GM12878 (cell line): ENCODE measurements around the gene CHCHD6. TPM values are rescaled to one million over a fixed set of nuclear protein-coding genes. Genes with fewer than 3 reads are reported as not detected.

ENCODE experiments used
- ATAC-seq: fragments of 200-7000 bp; cut with Tn5 transposase; 3 replicates; pipeline ENCODE4 v1.9.1; 2020; ENCODE audit warnings: mild to moderate bottlenecking, moderate library complexity
- BruUV-seq: library from RNA; stranded (reverse); fragments of 400-500 nt; replicated peaks from 2 replicates; lab custom pipeline; 2021; lab: Mats Ljungman, UMichigan
- CTCF ChIA-PET: fragments of 300-600 bp; sonication (Branson Sonifier 250); formaldehyde crosslinking; extraction: SDS; loops from one replicate; lab custom pipeline; 2021; ENCODE audit warnings: inconsistent platforms; lab: Yijun Ruan, JAX
- POLR2A ChIA-PET: fragments of 350-600 bp; formaldehyde crosslinking; extraction: SDS; loops from one replicate; lab custom pipeline; 2021; ENCODE audit warnings: inconsistent platforms; lab: Charles Lee
- RAD21 ChIA-PET: fragments of 300-600 bp; sonication (Branson Sonifier 250); formaldehyde crosslinking; loops from one replicate; lab custom pipeline; 2023; ENCODE audit warnings: antibody characterized with exemption; ENCODE audit not compliant: unreplicated experiment; lab: Charles Lee
- SMC1A ChIA-PET: fragments of 300-600 bp; sonication (Branson Sonifier 250); formaldehyde crosslinking; loops from one replicate; lab custom pipeline; 2023; ENCODE audit not compliant: unreplicated experiment, uncharacterized antibody; lab: Charles Lee
- DNase-seq: peaks from one replicate; pipeline ENCODE4 v3.0.0-alpha.2; 2011; ENCODE audit warnings: low read depth, low spot score
- FAIRE-seq: peaks from 3 replicates; lab custom pipeline; 2011; peaks lifted over from hg19 to GRCh38; lab: Jason Lieb, UNC
- H2AFZ ChIP-seq: 2 replicates; pipeline ENCODE4 v1.6.0; 2011; ENCODE audit warnings: low read depth, low read length, control low read depth; ENCODE audit not compliant: control insufficient read depth
- H3K27ac ChIP-seq: 2 replicates; pipeline ENCODE4 v1.5.1; 2011; ENCODE audit warnings: control low read depth; ENCODE audit not compliant: control insufficient read depth, insufficient read depth
- H3K27me3 ChIP-seq, 2 experiments: replicated peaks in 1 of 2; 2 replicates each; pipeline versions ENCODE4 v1.6.0 to v1.6.1; 2011; ENCODE audit warnings: low read length in 1 of 2; ENCODE audit not compliant: control insufficient read depth in 2 of 2, insufficient read depth in 2 of 2
- H3K36me3 ChIP-seq, 2 experiments: 2 replicates each; pipeline ENCODE4 v1.5.1; 2011; ENCODE audit warnings: low read length in 1 of 2; ENCODE audit not compliant: control insufficient read depth in 2 of 2, insufficient read depth in 2 of 2
- H3K4me1 ChIP-seq: 2 replicates; pipeline ENCODE4 v1.6.1; 2011; ENCODE audit warnings: mild to moderate bottlenecking, low read length, moderate library complexity, mixed read lengths; ENCODE audit not compliant: control insufficient read depth, insufficient read depth
- H3K4me2 ChIP-seq: 2 replicates; pipeline ENCODE4 v1.6.0; 2011; ENCODE audit warnings: control low read depth; ENCODE audit not compliant: control insufficient read depth, insufficient read depth
- H3K4me3 ChIP-seq: fragments of 200-600 bp; sonication (generic); 2 replicates; pipeline ENCODE4 v1.5.1; 2016
- H3K79me2 ChIP-seq: 2 replicates; pipeline ENCODE4 v1.6.0; 2011; ENCODE audit warnings: low read length; ENCODE audit not compliant: control insufficient read depth, insufficient read depth
- H3K9ac ChIP-seq: 2 replicates; pipeline ENCODE4 v1.8.0; 2011; ENCODE audit warnings: low read length, control low read depth, mixed read lengths; ENCODE audit not compliant: control insufficient read depth, insufficient read depth
- H3K9me3 ChIP-seq: replicated peaks from 3 replicates; pipeline ENCODE4 v1.5.1; 2011; ENCODE audit warnings: mild to moderate bottlenecking, low read length; ENCODE audit not compliant: control insufficient read depth, insufficient read depth
- H4K20me1 ChIP-seq: 2 replicates; pipeline ENCODE4 v1.6.0; 2011; ENCODE audit not compliant: control insufficient read depth, insufficient read depth
- E2F8 ChIP-seq: fragments of 450-650 bp; IDR thresholded peaks from 2 replicates; pipeline ENCODE4 v1.6.1; 2018; ENCODE audit warnings: mild to moderate bottlenecking, low read depth, moderate library complexity; ENCODE audit not compliant: partially characterized antibody
- ESRRA ChIP-seq: IDR thresholded peaks from 2 replicates; pipeline ENCODE4 v1.6.1; 2012; ENCODE audit warnings: mild to moderate bottlenecking, low read length, improper control_type of control experiment
- GABPA ChIP-seq: IDR thresholded peaks from 2 replicates; pipeline ENCODE4 v1.6.1; 2014; ENCODE audit warnings: antibody characterized with exemption, low read depth, mild to moderate bottlenecking, inconsistent platforms
- IRF5 ChIP-seq: fragments of 450-650 bp; IDR thresholded peaks from 2 replicates; pipeline ENCODE4 v1.6.1; 2017; ENCODE audit warnings: borderline replicate concordance
- MEF2B ChIP-seq: fragments of 450-650 bp; IDR thresholded peaks from 2 replicates; pipeline ENCODE4 v1.6.1; 2018; ENCODE audit warnings: mild to moderate bottlenecking, moderate library complexity; ENCODE audit not compliant: partially characterized antibody, poor library complexity, severe bottlenecking
- NR2C1 ChIP-seq: fragments of 450-650 bp; IDR thresholded peaks from 2 replicates; pipeline ENCODE4 v1.6.1; 2017; ENCODE audit warnings: antibody characterized with exemption, mild to moderate bottlenecking, moderate library complexity
- PAX5 ChIP-seq: IDR thresholded peaks from 2 replicates; pipeline ENCODE4 v1.6.1; 2011; ENCODE audit warnings: low read depth, low read length, borderline replicate concordance
- SIX5 ChIP-seq: IDR thresholded peaks from 2 replicates; pipeline ENCODE4 v1.6.1; 2011; ENCODE audit warnings: mild to moderate bottlenecking, low read depth, low read length, moderate library complexity; ENCODE audit not compliant: severe bottlenecking
- SP1 ChIP-seq: IDR thresholded peaks from one replicate; pipeline ENCODE4 v1.6.1; 2011; ENCODE audit warnings: low read depth, low read length
- SPI1 ChIP-seq: IDR thresholded peaks from 2 replicates; pipeline ENCODE4 v1.6.1; 2011; ENCODE audit warnings: low read depth, mild to moderate bottlenecking, low read length, moderate library complexity, borderline replicate concordance; ENCODE audit not compliant: insufficient read depth
- TCF3 ChIP-seq: IDR thresholded peaks from 2 replicates; pipeline ENCODE4 v1.6.1; 2012; ENCODE audit warnings: low read depth, mild to moderate bottlenecking, low read length, borderline replicate concordance; ENCODE audit not compliant: insufficient read depth
- TCF7 ChIP-seq: IDR thresholded peaks from 2 replicates; pipeline ENCODE4 v1.6.1; 2014; ENCODE audit warnings: antibody characterized with exemption, borderline replicate concordance
- WGBS: methylation state at CpG from one replicate; pipeline ENCODE4 v1.1.6; 2016; ENCODE audit warnings: low lambda C conversion rate; ENCODE audit not compliant: insufficient replicate concordance, insufficient coverage; ENCODE audit errors: missing lambda C conversion rate; 5-methylcytosine and 5-hydroxymethylcytosine counted together
- in situ Hi-C: fragments of 300-500 bp; cut with MboI; formaldehyde crosslinking; loops from 9 replicates; pipeline ENCODE4 v1.14.3; 2018; ENCODE audit warnings: mixed read lengths
- intact Hi-C: fragments of 100-400 bp; cut with micrococcal nuclease; formaldehyde crosslinking; loops from one replicate; pipeline ENCODE4 v1.14.2; 2022; ENCODE audit not compliant: unreplicated experiment
- polyA plus RNA-seq, 11 experiments: library from polyadenylated mRNA; depleted of rRNA in 4 of 11; unstranded in 6 of 11; stranded (reverse) in 5 of 11; fragments of >200 nt; fragmentation: Nextera tagmentation in 4 of 11; fragmentation: Illumina TruSeq in 1 of 11; extraction: Ambion mirVana in 4 of 11; extraction: Trizol in 1 of 11; gene quantifications; 1 replicate in 1 of 11; 2 replicates in 10 of 11; pipeline versions ENCODE4 v1.2.1 to v1.2.3, GENCODE V29; 2011 to 2016; ENCODE audit warnings: inconsistent platforms in 2 of 11, missing spikeins in 2 of 11, low read depth in 1 of 11
- total RNA-seq, 4 experiments: library from RNA; depleted of rRNA in 3 of 4; stranded (reverse); fragments of >200 nt in 3 of 4; fragmentation: Illumina TruSeq in 1 of 4; extraction: Trizol in 1 of 4; gene quantifications; 2 replicates each; pipeline versions ENCODE4 v1.2.1 to v1.2.3, GENCODE V29; 2013 to 2021
- TF ChIP-seq, protein P1 (sequence below): IDR thresholded peaks from 2 replicates; pipeline ENCODE4 v1.6.1; 2012; ENCODE audit warnings: low read depth, low read length, improper control_type of control experiment
- TF ChIP-seq, protein P2 (sequence below): fragments of 450-650 bp; formaldehyde crosslinking; IDR thresholded peaks from 2 replicates; pipeline ENCODE4 v1.5.0; 2022; ENCODE audit warnings: mild to moderate bottlenecking, missing genetic modification characterization
- TF ChIP-seq, protein P3 (sequence below): IDR thresholded peaks from 2 replicates; pipeline ENCODE4 v1.6.1; 2011; ENCODE audit warnings: low read depth, mild to moderate bottlenecking, low read length, moderate library complexity, borderline replicate concordance; ENCODE audit errors: extremely low read depth

Gene CHCHD6
- total and polyA plus RNA-seq, 10 of the 15 experiments (the other 5 are each of a cell fraction or from before 2014, with no cell fraction given), result 2.7 to 16.7 (median 12.3) TPM

GRCh38 chr3:126928921-126929474, 225.0 kb downstream of the CHCHD6 start:
- no peaks in the 10 kb centered on the region for H3K79me2 ChIP-seq
- POLR2A ChIA-PET, result no interaction called here
- FAIRE-seq, result no peak
- TF ChIP-seq TCF7, result no peak
- no peak for TF ChIP-seq SIX5
- TF ChIP-seq PAX5, result no peak
- TF ChIP-seq ESRRA, result no peak
- TF ChIP-seq NR2C1, result no peak
- TF ChIP-seq, protein P1, sequence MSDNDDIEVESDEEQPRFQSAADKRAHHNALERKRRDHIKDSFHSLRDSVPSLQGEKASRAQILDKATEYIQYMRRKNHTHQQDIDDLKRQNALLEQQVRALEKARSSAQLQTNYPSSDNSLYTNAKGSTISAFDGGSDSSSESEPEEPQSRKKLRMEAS, result no peak
- TF ChIP-seq GABPA, result no peak
- no peak for TF ChIP-seq SPI1
- TF ChIP-seq SP1, result no peak
- no peak for TF ChIP-seq TCF3
- no peak for TF ChIP-seq MEF2B
- TF ChIP-seq IRF5, result no peak
- TF ChIP-seq, protein P2, sequence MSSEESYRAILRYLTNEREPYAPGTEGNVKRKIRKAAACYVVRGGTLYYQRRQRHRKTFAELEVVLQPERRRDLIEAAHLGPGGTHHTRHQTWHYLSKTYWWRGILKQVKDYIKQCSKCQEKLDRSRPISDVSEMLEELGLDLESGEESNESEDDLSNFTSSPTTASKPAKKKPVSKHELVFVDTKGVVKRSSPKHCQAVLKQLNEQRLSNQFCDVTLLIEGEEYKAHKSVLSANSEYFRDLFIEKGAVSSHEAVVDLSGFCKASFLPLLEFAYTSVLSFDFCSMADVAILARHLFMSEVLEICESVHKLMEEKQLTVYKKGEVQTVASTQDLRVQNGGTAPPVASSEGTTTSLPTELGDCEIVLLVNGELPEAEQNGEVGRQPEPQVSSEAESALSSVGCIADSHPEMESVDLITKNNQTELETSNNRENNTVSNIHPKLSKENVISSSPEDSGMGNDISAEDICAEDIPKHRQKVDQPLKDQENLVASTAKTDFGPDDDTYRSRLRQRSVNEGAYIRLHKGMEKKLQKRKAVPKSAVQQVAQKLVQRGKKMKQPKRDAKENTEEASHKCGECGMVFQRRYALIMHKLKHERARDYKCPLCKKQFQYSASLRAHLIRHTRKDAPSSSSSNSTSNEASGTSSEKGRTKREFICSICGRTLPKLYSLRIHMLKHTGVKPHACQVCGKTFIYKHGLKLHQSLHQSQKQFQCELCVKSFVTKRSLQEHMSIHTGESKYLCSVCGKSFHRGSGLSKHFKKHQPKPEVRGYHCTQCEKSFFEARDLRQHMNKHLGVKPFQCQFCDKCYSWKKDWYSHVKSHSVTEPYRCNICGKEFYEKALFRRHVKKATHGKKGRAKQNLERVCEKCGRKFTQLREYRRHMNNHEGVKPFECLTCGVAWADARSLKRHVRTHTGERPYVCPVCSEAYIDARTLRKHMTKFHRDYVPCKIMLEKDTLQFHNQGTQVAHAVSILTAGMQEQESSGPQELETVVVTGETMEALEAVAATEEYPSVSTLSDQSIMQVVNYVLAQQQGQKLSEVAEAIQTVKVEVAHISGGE (CRISPR knock-in tag), result no peak
- TF ChIP-seq E2F8, result no peak
- TF ChIP-seq, protein P3, sequence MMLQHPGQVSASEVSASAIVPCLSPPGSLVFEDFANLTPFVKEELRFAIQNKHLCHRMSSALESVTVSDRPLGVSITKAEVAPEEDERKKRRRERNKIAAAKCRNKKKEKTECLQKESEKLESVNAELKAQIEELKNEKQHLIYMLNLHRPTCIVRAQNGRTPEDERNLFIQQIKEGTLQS, result no peak

More at GRCh38 chr3:126928921-126929474, 225.0 kb downstream of the CHCHD6 start:
- CTCF ChIA-PET, result interaction anchor here (1.2 kb wide), 1 partner anchor 9 kb away, joined by 3 read pairs; no protein-coding TSS in a partner anchor
- H4K20me1 ChIP-seq, result no peaks in the 10 kb centered on the region
- RAD21 ChIA-PET, result no interaction called here
- SMC1A ChIA-PET, result interaction anchor here (0.9 kb wide), 1 partner anchor 11 kb away, joined by 3 read pairs; no protein-coding TSS in a partner anchor
- H3K27ac ChIP-seq, result no peak overlapping the region
- DNase-seq (no peak), ATAC-seq (no peak)
- intact Hi-C loops, result no loop called here
- H3K27me3 ChIP-seq, result no peaks in the 10 kb centered on the region
- no peaks in the 10 kb centered on the region for H3K36me3 ChIP-seq
- no peak overlapping the region for H3K4me2 ChIP-seq
- in situ Hi-C loops, result no loop called here
- no TSS peak for BruUV-seq
- H3K4me1 ChIP-seq, result no peaks in the 10 kb centered on the region
- no peaks in the 10 kb centered on the region for H3K9me3 ChIP-seq
- H3K4me3 ChIP-seq, result no peak overlapping the region
- WGBS, result 72% methylated on average over 3 of the region's 3 CpGs
- H2AFZ ChIP-seq, result no peak overlapping the region
- no peak overlapping the region for H3K9ac ChIP-seq
